ENCODE results near the gene POU6F2.
"Not testable (repeated sequence)": the region's sequence is repeated elsewhere in the genome, so short reads cannot be mapped to it uniquely, and the experiment has no call there.

Gene POU6F2

GRCh38 chr7:38977685-38978084 is at the start of gene POU6F2:
TSS of gene POU6F2 (plus strand) at chr7:38977909. CDS start at chr7:38977954, 45 bp downstream.
- no peak for DNase-seq

GRCh38 chr7:38928506-38928905 is 49.2 kb upstream of the POU6F2 start:
- DNase-seq, result no peak

- no peak for DNase-seq
These were observed 48.1 kb upstream of the POU6F2 start for GRCh38 chr7:38929460-38930171.

DNA sequence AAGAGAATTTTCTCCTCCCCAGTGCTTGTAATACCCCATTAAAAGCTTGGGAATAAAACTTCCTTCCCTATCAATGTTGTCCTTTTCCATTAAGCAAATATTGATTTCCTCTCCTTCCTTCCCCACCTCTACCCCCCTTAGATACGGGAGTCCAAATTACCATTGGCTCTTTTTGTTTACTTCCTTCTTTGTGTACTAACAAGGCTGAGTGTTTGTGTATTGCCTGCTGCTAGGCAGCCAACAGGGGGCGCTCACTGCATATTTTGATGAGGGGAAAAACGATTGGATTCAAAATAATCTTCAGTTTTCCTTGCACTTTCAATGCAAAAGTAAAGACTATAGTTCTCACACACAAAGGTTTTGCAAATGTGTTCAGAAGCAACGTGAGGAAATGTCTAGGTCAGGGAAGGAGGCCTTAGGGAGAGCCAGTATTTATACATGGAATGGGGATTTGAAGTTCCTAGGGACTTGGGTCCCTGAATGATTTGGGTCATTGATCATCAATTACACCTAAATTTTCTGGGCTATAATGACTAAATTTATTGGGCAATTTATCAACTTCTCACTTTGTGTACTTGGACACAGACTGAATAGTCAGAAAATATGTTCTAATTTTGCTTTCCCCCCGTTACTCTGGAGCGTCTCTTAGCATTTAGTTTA is 45.1 kb upstream of the POU6F2 start:
- peak; percentile 59 for DNase-seq

GRCh38 chr7:38934051-38934450 is 43.7 kb upstream of the POU6F2 start:
- DNase-seq, result no peak

DNA sequence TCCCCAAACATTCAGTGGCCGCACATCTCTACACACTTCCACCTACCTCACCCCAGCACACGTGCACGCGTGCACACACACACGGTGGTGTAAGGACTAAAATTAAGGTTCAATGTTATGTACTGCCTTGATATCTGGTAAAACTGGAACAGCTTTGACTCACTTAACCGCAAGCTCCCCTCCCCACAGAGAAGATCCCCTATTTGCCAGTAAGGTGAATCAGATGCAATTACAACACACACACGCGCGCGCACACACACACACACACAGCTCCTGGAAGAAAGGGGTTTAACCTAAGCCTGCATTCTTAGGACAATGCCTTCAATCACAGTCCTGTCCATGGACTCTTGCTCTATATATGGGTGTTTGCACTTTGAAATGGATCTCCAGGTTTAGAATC is 43.2 kb upstream of the POU6F2 start:
- no peak for DNase-seq

DNA sequence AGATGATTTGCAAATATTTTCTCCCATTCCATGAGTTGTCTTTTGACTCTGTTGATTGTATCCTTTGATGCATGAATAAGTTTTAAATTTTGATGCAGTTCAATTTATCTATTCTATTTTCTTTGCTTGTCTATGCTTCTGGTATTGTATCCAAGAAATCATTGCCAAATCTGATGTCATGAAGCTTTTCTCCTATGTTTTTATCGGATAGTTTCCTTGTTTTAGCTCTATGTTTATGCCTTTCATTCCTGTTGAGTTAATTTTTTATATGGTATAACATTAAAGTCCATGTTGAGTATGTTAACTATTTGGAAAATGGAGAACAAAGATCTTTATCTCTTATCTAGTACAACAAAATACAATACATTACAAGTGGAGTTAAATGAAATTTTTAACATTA is 41.1 kb upstream of the POU6F2 start:
- no peak for DNase-seq

- DNase-seq, result no peak
These were observed 39.7 kb upstream of the POU6F2 start for GRCh38 chr7:38938001-38938485.

DNA sequence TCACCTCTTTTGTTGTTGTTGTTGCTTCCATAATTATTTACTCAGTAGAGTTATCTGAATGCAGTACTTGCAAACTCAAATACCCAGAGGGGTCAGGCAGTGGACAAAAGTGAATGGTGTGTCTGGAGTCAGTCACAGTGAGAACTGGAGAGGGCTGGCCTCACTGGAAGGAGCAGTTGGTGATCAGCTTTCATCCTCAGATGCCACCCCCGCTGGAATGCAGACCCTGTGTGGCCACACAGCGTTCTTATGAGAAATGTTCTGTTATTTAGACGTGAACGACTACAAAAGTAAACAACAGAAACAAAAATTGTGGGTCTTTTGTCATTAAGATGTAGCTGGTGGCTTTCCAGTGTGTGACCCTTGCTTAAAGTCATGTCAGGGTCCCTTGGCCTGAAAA is 39.1 kb upstream of the POU6F2 start:
- no peak for DNase-seq

- DNase-seq, result no peak
These were observed 36.9 kb upstream of the POU6F2 start for GRCh38 chr7:38940774-38941173.

DNA sequence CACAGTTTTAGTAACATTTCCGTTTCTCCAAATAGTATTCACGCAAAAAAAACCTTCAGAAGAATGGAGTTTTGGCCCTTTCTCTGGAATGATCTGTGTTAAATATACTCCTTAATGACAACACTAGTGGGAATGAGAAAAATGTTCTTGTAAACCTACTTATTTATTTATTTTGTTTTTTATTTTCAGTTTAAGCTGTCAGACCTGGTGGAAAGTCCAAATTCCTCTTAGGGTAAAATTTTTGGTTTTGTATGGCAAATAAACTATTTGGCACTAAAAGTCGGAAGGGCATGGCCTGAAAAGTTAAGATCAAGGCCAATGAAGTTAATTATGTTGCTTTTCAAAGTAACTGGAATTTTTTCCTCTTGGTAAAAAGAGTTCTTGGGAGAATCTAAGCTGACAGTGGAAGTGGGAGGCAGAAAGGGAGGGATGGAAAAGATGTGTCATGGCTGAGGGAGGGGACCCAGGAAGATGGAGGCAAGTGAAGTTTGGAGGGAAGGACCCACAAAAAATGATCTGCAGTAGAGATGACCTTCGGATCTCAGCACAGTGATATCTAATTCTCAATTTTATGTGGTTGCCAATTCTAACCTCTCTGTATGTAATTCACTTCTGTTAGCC is 35.2 kb upstream of the POU6F2 start:
- DNase-seq, result no peak

- DNase-seq, result not testable (repeated sequence)
These were observed 30.2 kb upstream of the POU6F2 start for GRCh38 chr7:38947541-38947940.

GRCh38 chr7:38950309-38950708 is 27.4 kb upstream of the POU6F2 start:
- peak; percentile 1 for DNase-seq

- DNase-seq, result no peak
These were observed 26.5 kb upstream of the POU6F2 start for GRCh38 chr7:38951213-38951612.

- DNase-seq, result no peak
These were observed 24.5 kb upstream of the POU6F2 start for GRCh38 chr7:38953227-38953626.

DNA sequence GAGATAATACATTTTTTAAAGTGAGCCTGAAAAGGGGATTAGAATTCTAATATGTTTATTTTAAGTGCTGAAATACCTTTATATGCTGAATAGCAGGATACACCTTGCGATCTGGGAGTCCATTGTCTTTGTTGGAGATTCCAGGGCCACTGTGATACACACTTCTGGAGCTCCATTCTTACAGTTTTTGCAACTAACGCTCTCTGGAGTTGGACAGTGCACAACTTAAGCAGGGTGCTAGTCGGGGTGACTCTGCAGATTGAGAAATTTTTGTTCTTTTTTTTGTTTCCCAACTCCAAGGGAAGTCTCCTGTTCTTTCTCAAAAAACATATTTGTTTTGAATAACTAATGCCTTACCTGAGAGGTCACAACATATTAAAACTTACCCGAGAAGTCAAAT is 23.7 kb upstream of the POU6F2 start:
- DNase-seq, result no peak

DNA sequence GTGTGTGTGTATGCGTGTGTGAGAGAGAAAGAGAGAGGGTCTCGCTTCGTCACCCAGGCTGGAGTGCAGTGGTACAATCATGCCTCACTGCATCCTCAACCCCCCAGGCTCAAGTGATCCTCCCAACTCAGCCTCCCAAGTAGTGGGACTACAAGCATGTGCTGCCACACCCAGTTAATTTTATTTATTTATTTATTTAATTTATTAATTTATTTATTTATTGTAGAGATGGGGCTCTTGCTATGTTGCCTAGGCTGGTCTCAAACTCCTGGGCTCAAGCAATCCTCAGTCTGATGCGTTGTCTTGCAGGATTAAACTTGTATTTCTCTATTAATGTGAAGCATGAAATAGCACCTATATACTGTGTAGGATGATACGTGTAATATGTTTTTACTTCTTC is 21.8 kb upstream of the POU6F2 start:
- no peak for DNase-seq

DNA sequence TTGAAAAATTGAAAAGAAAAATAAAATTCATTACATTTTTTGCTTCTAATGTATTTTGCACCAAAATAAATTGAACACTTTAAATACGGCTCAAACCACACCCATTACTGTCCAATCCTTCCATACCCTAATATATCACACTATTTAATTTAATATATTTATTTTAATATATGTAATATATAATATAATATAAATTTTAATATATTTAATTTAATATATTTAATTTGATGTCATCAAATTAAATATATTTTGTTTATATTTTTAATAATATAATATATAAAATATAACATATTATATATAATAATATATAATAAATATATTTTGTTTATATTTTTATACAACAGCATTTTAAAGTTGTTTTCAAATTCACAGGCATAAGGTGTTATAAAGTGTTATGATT is 15.7 kb upstream of the POU6F2 start:
- no peak for DNase-seq

DNA sequence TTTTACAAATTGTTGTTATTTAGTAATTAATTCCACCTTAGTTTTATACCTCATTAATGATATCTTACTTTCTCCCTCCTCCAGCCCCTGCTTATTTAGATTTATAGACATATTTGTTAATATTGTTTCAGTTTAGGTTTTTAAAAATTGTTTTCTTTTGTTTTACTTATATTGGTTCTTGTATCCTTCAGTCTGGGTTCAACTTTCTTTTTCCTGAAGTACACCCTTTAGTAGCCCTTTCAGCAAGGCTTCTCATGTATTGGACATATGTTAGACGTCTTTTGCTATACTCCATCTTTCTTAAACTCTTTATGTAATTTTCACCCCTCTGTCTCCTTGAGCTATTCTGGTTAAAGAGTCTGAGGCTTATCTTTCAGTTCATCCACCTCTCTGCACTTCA is 12.8 kb upstream of the POU6F2 start:
- no peak for DNase-seq

DNA sequence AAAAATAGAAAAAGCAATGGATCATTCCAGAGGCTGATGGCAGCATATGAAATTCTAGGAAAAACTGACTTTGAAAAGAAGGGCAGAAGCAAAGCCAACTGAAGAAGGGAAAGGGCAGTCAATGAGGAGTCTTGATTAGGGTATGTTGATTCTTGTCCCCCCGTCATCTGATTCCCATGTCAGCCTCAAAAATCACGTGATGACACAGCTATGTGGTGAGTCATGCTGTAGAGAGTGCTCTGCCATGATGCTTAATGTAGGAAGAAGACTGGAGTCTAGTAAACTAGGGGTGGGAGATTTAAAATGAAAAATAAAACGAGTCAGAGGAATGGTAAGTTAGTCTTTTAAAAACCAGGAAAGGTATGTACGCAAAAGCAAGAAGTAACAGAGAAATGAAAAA is 3.9 kb upstream of the POU6F2 start:
- DNase-seq, result no peak

GRCh38 chr7:38975944-38976392 is 1.7 kb upstream of the POU6F2 start:
- no peak for DNase-seq

DNA sequence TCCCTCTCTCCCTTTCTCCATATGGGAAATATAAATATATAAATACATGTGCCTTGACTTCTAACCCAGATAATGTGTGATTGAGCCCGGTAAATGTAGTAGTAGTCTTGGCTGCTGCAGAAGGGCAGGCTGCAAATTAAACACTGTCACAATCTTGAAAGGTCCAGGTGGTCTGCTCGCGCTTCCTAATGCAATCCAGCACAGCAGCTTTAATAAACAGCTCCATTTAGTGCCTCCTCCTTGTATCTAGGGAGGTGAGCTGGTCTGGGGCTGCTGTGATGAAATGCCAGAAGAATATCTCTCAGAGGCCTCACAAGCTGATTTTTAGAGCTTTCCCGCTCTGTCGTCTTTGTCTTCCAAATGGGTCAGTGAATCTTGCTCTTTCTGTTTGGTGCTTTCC is 782 bp downstream of the POU6F2 start:
- DNase-seq, result no peak

DNA sequence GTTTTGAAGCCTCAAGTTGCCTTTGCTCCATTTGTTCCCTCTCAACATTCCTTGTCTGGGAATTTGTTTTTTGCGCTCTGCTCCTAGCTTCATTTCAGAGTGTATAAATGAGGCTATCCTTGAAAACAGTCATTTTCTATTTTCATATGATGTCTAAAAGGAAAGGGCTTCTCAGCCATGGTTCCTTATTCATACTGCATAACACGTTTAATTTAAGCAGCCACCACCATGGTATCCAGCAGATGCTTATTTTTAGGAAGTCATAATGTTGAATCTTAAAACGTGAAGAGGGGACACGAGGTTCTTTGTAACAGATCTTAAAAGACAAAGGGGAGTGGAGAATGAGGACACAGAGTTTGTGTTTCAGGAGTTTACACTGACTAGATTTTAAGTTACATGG is 14.5 kb downstream of the POU6F2 start:
- no peak for DNase-seq

GRCh38 chr7:39001595-39001994 is 23.9 kb downstream of the POU6F2 start:
- no peak for DNase-seq
